ENCODE measurements around the gene NEDD4L.
"Not testable (repeated sequence)": the region's sequence is repeated elsewhere in the genome, so short reads cannot be mapped to it uniquely, and the experiment has no call there.

NEDD4L gene

DNA sequence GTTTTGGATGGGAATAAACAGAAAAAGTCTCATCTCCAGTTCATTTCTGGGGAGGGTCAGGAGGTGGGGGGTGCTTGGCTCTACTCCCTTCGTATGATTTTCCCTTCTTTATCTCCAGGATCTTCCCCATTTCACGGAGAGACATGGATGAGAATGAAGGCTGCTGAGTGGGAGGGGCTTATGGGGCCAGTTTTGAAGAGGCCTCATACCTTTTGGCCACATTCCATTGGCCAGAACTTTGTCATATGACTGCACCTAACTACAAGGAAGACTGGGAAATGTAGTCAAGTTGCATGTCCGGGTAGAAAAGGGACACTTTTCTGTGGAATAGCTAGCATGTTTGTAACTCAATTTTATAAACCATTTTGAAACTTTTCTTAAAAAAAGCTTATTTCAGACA, 117.6 kb downstream of the NEDD4L start:
- 100% methylated on average over 1 of the region's 3 CpGs for WGBS
- H3K4me1 ChIP-seq (ENCODE audit: insufficient read depth, low read length): no peaks in the 10 kb centered on the region
- no peaks in the 10 kb centered on the region for H3K9me3 ChIP-seq (ENCODE audit: insufficient read depth, low read depth, low read length)
- H3K27ac ChIP-seq (ENCODE audit: low read depth, low read length): no peak overlapping the region
- H3K27me3 ChIP-seq (ENCODE audit: insufficient read depth, low read length): no peaks in the 10 kb centered on the region
- 0 out of 2 replicates have a peak, but pooled peaks cover 5% of the 10 kb centered on the region for H3K36me3 ChIP-seq (ENCODE audit: insufficient read depth, low read length)
- no peak overlapping the region for H3K9ac ChIP-seq (ENCODE audit: low read depth, low read length)
- H3K4me3 ChIP-seq (ENCODE audit: low read length): peak overlapping the region; percentile 10

DNA sequence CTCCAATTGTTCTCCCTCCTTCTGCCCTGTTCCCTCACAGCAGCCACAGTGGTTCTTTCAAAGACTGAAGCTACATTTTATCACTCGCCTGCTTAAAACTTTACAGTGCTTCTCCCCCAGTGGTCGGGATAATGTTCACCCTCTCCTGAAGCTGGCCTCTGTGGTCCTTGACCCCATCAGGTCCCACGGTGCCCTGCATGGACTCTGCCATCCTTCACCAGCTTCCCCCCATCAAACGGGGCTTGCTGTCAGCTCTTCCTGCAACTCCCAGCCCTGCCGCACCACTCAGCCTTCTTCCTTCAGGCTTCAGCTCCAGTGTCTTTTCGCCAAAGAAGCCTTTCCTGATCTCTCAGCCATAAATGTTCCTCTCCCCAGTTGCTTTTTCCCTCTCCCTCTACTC, 118.1 kb downstream of the NEDD4L start:
- 94% methylated on average over 6 of the region's 6 CpGs for WGBS
- Histone ChIP-seq H3K27me3 (ENCODE audit: insufficient read depth, low read length) (no peaks in the 10 kb centered on the region), H3K9ac (ENCODE audit: low read depth, low read length) (no peak overlapping the region)

DNA sequence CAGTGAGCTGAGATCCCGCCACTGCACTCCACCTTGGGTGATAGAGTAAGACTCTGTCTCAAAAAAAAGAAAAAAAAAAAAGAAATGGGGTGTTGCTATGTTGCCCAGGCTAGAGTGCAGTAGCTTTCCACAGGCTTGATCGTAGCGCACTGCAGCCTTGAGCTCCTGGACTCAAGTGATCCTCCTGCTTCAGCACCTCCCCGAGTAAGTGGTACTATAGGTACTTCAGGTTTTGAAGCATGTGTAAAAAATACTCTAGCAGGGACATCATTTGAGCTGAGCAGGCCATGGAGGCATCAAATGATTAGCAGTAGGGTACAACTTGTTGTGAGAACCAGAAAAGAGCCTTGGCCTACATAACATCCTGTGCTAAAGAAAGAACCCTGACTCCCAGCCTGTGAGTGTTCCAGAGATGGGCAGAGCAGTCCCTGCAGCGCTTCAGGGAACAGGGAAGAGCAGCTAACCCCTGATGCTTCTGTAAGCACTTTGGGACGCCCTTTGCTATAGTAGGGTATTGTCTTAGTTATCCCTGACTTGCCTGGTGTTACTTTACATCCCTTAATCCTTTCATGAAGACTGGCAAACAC, 119.1 kb downstream of the NEDD4L start:
- 97% methylated on average over 6 of the region's 6 CpGs for WGBS
- Histone ChIP-seq H3K9me3 (ENCODE audit: insufficient read depth, low read depth, low read length) (no peaks in the 10 kb centered on the region), H3K9ac (ENCODE audit: low read depth, low read length) (no peak overlapping the region), H3K4me3 (ENCODE audit: low read length) (no peak overlapping the region), H3K36me3 (ENCODE audit: insufficient read depth, low read length) (0 out of 2 replicates have a peak, but pooled peaks cover 5% of the 10 kb centered on the region), H3K27me3 (ENCODE audit: insufficient read depth, low read length) (no peaks in the 10 kb centered on the region), H3K4me1 (ENCODE audit: insufficient read depth, low read length) (no peaks in the 10 kb centered on the region), H3K27ac (ENCODE audit: low read depth, low read length) (no peak overlapping the region)

More for the DNA sequence above, 118.1 kb downstream of the NEDD4L start:
- Histone ChIP-seq H3K4me1 (ENCODE audit: insufficient read depth, low read length) (no peaks in the 10 kb centered on the region), H3K9me3 (ENCODE audit: insufficient read depth, low read depth, low read length) (no peaks in the 10 kb centered on the region), H3K4me3 (ENCODE audit: low read length) (no peak overlapping the region), H3K36me3 (ENCODE audit: insufficient read depth, low read length) (0 out of 2 replicates have a peak, but pooled peaks cover 5% of the 10 kb centered on the region), H3K27ac (ENCODE audit: low read depth, low read length) (no peak overlapping the region)

DNA sequence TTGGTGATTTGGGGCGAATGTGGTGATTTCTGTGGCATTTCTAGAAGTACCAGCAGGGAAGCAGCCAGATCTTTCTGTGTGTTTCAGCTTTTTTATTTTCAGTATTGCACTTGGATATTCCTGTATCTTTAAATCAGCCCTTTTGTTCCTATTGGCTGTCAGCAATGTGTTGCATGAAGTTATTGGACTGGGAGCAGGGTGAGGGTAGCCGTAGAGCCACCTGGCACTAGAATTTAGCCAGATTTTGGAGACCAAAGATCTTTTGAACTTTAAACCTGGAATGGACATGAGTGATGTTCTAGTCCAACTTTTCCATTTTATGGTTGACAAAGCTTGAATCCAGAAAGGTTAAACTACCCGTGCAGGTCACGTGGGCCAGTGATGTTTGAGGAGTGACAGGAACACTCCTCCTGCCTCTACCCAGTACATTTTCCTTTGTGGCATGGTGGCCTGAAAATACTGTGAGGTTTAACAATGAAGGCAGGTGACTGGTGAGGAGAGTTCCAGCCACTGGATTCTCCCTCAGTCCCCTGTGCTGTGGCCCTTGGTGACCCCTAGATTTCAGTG, 122.3 kb downstream of the NEDD4L start:
- Histone ChIP-seq H3K9me3 (ENCODE audit: insufficient read depth, low read depth, low read length) (no peaks in the 10 kb centered on the region), H3K4me1 (ENCODE audit: insufficient read depth, low read length) (no peaks in the 10 kb centered on the region), H3K36me3 (ENCODE audit: insufficient read depth, low read length) (0 out of 2 replicates have a peak, but pooled peaks cover 5% of the 10 kb centered on the region), H3K4me3 (ENCODE audit: low read length) (no peak overlapping the region), H3K27me3 (ENCODE audit: insufficient read depth, low read length) (no peaks in the 10 kb centered on the region), H3K9ac (ENCODE audit: low read depth, low read length) (no peak overlapping the region), H3K27ac (ENCODE audit: low read depth, low read length) (no peak overlapping the region)
- WGBS: 83% methylated on average over 4 of the region's 4 CpGs

DNA sequence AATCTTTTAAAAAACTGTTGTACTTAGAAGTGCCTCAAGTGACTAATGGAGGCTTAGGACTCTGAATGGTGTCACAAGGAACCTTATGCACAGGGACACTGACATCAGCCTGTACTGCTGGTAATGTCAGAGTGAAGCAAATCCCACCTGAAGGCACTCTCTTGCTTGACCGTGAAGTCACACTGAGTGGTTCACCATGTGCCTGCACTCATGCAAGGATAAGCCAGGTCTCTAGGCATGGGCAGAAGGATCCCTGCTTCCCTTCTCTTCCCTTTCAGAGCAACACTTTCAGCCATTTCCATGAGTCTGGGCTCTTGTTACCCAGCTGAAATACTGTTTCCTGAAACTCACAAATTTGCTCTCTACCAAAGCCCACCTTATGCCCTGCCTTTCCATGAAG, 123.0 kb downstream of the NEDD4L start:
- H3K9ac ChIP-seq (ENCODE audit: low read depth, low read length): no peak overlapping the region
- 0 out of 2 replicates have a peak, but pooled peaks cover 5% of the 10 kb centered on the region for H3K36me3 ChIP-seq (ENCODE audit: insufficient read depth, low read length)
- no peaks in the 10 kb centered on the region for H3K27me3 ChIP-seq (ENCODE audit: insufficient read depth, low read length)
- no peak overlapping the region for H3K27ac ChIP-seq (ENCODE audit: low read depth, low read length)
- no peaks in the 10 kb centered on the region for H3K4me1 ChIP-seq (ENCODE audit: insufficient read depth, low read length)
- 93% methylated on average over 1 of the region's 1 CpG for WGBS
- no peak overlapping the region for H3K4me3 ChIP-seq (ENCODE audit: low read length)
- no peaks in the 10 kb centered on the region for H3K9me3 ChIP-seq (ENCODE audit: insufficient read depth, low read depth, low read length)

DNA sequence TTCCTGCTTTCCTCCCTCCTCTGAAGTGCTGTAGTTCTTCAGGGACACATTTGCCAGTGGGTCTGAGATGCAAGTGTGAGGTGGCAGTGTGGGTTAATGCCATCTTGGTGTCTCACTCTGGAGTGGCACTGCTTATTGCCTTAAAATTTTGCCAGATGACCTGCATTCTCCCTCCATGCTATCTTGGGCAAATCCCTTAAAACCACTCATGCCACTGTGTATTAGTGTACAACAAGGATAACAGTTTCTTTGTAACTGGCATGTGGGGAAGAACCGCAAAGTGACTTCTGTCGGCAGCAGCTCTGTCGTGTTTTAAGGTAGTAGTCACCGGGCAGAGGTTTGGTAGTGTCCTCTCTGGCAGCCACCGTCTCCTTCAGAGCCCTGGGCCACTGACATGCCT, 124.2 kb downstream of the NEDD4L start:
- H3K4me3 ChIP-seq (ENCODE audit: low read length): no peak overlapping the region
- H3K4me1 ChIP-seq (ENCODE audit: insufficient read depth, low read length): no peaks in the 10 kb centered on the region
- H3K27me3 ChIP-seq (ENCODE audit: insufficient read depth, low read length): no peaks in the 10 kb centered on the region
- H3K27ac ChIP-seq (ENCODE audit: low read depth, low read length): no peak overlapping the region
- WGBS: 97% methylated on average over 5 of the region's 5 CpGs
- 0 out of 2 replicates have a peak, but pooled peaks cover 5% of the 10 kb centered on the region for H3K36me3 ChIP-seq (ENCODE audit: insufficient read depth, low read length)
- no peak overlapping the region for H3K9ac ChIP-seq (ENCODE audit: low read depth, low read length)
- no peaks in the 10 kb centered on the region for H3K9me3 ChIP-seq (ENCODE audit: insufficient read depth, low read depth, low read length)

DNA sequence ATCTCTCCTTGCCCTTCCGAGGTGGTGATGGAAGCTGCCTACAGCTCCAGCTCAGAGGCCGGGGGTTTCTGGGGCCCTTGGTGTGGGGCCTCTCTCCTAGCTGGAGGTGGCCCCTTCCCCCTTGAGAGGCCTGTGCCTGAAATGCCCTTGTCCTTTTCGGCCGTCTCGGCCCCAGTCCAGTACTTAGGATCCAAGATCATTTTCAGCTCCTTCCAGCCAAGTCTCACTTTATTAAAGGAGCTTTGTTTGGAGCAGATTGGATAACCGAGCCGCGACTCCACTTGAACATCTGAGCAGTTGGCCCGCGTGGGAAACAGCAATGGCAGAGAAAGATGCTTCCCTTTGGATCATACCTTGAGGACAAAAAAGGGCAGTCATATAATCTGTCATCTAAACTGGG, 125.0 kb downstream of the NEDD4L start:
- peaks cover 4% of the 10 kb centered on the region; the same call in 1 of the 2 replicates for H3K4me1 ChIP-seq (ENCODE audit: insufficient read depth, low read length)
- no peak overlapping the region for H3K4me3 ChIP-seq (ENCODE audit: low read length)
- H3K9me3 ChIP-seq (ENCODE audit: insufficient read depth, low read depth, low read length): no peaks in the 10 kb centered on the region
- no peak overlapping the region for H3K9ac ChIP-seq (ENCODE audit: low read depth, low read length)
- no peaks in the 10 kb centered on the region for H3K27me3 ChIP-seq (ENCODE audit: insufficient read depth, low read length)
- 0 out of 2 replicates have a peak, but pooled peaks cover 5% of the 10 kb centered on the region for H3K36me3 ChIP-seq (ENCODE audit: insufficient read depth, low read length)
- no peak overlapping the region for H3K27ac ChIP-seq (ENCODE audit: low read depth, low read length)
- WGBS: 86% methylated on average over 10 of the region's 10 CpGs

DNA sequence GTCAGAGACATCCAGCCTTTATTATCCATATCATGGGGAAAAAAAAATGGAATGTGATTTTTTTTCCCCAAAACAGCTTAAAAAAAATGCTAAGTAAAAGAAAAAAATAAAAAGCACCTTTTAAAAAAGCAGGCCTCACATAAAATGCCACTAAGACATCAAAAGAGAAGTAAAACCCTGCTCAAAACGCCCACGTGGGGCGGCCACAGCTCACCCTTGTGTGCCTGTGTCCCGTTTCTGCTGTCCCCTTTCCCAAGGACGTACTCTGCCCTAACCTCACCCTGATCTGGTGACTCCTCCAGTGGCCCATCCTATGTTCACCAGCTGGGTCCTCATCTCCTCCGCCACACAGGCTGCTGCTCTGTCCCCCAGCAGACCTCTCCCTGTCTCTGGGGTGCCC, 125.4 kb downstream of the NEDD4L start:
- H3K9ac ChIP-seq (ENCODE audit: low read depth, low read length): no peak overlapping the region
- H3K27me3 ChIP-seq (ENCODE audit: insufficient read depth, low read length): no peaks in the 10 kb centered on the region
- H3K4me1 ChIP-seq (ENCODE audit: insufficient read depth, low read length): peaks cover 8% of the 10 kb centered on the region
- H3K4me3 ChIP-seq (ENCODE audit: low read length): no peak overlapping the region
- 93% methylated on average over 6 of the region's 6 CpGs for WGBS
- no peaks in the 10 kb centered on the region for H3K9me3 ChIP-seq (ENCODE audit: insufficient read depth, low read depth, low read length)
- H3K36me3 ChIP-seq (ENCODE audit: insufficient read depth, low read length): 0 out of 2 replicates have a peak, but pooled peaks cover 5% of the 10 kb centered on the region
- H3K27ac ChIP-seq (ENCODE audit: low read depth, low read length): no peak overlapping the region

DNA sequence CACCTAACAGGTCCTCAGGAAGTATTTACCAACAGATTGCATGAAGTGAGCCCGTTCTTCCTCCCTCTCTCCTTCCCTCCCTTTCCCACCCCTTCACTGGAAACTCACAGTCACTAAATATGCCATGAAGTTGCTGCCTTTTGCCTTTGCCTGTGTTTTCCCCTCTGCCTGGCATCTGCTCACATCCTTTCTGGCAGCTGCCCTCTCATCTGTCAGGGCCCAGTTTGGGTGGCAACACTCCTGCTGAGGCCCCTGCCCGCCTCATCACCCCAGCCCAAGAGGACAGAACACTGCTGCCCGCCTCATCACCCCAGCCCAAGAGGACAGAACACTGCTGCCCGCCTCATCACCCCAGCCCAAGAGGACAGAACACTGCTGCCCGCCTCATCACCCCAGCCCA, 126.0 kb downstream of the NEDD4L start:
- not testable (repeated sequence) for H3K4me3 ChIP-seq (ENCODE audit: low read length); H3K36me3 ChIP-seq (ENCODE audit: insufficient read depth, low read length); H3K9me3 ChIP-seq (ENCODE audit: insufficient read depth, low read depth, low read length); H3K9ac ChIP-seq (ENCODE audit: low read depth, low read length); H3K27ac ChIP-seq (ENCODE audit: low read depth, low read length); H3K27me3 ChIP-seq (ENCODE audit: insufficient read depth, low read length)
- WGBS: 95% methylated on average over 2 of the region's 5 CpGs
- H3K4me1 ChIP-seq (ENCODE audit: insufficient read depth, low read length): peaks cover 14% of the 10 kb centered on the region

DNA sequence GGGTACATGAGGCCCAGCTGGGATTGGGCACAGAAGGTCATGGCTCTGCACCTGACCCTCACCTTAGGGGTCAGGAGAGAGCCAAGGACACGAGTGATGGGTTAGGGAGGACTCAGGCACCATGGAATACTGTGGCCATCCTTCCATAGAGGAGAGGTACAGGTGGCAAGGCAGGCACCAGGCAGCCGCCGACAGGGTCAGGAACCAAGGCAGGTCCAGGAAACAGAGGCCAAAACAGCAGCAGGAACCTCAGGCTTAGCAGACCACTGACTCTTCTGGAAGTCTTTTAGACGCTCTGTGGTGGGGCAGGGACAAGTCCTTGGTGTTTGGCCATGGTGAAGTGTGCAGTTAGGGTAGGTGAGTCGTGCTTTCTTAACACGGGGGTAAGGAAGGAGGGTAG, 128.0 kb downstream of the NEDD4L start:
- Histone ChIP-seq H3K9me3 (ENCODE audit: insufficient read depth, low read depth, low read length) (no peaks in the 10 kb centered on the region), H3K36me3 (ENCODE audit: insufficient read depth, low read length) (no peaks in the 10 kb centered on the region), H3K27me3 (ENCODE audit: insufficient read depth, low read length) (no peaks in the 10 kb centered on the region), H3K27ac (ENCODE audit: low read depth, low read length) (no peak overlapping the region), H3K4me1 (ENCODE audit: insufficient read depth, low read length) (peaks cover 23% of the 10 kb centered on the region), H3K4me3 (ENCODE audit: low read length) (no peak overlapping the region), H3K9ac (ENCODE audit: low read depth, low read length) (no peak overlapping the region)
- 93% methylated on average over 6 of the region's 6 CpGs for WGBS

DNA sequence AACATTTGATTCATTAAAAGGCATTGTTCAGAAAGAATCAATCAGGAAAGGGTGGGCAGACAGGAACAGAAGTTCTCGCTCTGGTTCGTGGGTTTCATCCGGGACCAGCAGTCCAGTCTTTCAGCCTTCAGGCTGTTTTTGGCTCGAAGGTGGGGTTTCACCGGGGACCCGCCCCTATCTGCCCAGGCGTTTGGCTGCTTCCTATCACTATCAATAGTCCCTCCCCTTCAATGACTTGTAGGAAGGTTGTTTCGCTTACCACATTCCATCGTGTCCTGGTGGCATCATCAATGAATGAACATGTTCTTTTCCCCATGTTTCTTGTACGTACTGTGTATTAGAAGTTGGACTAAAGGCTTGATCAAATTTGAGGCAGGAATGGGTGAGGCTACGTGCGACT, 130.3 kb downstream of the NEDD4L start:
- no peak overlapping the region for H3K4me3 ChIP-seq (ENCODE audit: low read length)
- peaks cover 25% of the 10 kb centered on the region for H3K4me1 ChIP-seq (ENCODE audit: insufficient read depth, low read length)
- 85% methylated on average over 12 of the region's 12 CpGs for WGBS
- no peak overlapping the region for H3K9ac ChIP-seq (ENCODE audit: low read depth, low read length)
- no peaks in the 10 kb centered on the region for H3K9me3 ChIP-seq (ENCODE audit: insufficient read depth, low read depth, low read length)
- H3K27me3 ChIP-seq (ENCODE audit: insufficient read depth, low read length): no peaks in the 10 kb centered on the region
- no peak overlapping the region for H3K27ac ChIP-seq (ENCODE audit: low read depth, low read length)
- H3K36me3 ChIP-seq (ENCODE audit: insufficient read depth, low read length): no peaks in the 10 kb centered on the region
